Measurements from ENCODE around the gene SACM1L.

The SACM1L gene, protein sequence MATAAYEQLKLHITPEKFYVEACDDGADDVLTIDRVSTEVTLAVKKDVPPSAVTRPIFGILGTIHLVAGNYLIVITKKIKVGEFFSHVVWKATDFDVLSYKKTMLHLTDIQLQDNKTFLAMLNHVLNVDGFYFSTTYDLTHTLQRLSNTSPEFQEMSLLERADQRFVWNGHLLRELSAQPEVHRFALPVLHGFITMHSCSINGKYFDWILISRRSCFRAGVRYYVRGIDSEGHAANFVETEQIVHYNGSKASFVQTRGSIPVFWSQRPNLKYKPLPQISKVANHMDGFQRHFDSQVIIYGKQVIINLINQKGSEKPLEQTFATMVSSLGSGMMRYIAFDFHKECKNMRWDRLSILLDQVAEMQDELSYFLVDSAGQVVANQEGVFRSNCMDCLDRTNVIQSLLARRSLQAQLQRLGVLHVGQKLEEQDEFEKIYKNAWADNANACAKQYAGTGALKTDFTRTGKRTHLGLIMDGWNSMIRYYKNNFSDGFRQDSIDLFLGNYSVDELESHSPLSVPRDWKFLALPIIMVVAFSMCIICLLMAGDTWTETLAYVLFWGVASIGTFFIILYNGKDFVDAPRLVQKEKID

DNA sequence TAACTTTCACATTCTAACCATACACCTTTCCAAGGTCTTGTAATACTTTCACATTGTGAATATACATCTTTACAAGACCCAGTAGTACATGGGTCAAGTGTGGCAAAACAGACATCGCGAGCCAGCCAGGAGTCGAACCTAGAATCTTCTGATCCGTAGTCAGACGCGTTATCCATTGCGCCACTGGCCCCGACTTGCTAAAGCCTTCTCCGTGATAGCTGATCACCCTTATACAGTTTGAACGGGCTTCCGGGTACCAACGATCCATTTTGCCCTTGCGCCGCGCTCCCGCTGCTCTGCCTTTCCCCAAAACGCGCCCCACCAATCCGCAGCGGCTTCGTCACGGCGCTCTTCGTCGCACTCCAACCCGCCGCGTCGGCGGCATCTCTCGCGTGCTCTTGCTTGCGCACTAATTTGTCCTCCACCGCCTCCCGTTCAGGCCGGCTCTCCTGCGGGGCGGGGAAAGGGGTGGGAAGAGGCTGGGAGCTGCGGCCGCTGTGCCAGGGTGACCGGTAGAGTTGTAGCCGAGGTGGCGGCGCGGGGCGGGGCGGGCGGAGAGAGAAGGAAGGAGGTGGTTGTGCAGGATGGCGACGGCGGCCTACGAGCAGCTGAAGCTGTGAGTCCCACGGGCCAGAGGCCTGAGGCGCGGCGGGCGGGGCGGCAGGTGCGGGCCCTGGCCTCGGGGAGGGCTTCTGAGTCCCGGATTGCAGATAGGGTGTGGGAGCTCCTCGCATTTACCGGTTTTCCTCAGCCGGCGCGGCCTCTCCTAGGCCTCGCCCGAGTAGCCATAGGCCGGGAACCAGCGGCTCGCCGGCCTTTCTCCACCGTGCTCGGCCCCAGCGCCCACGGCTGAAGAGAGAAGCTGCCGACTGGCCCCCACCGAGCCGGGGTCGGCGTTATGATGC, at the start of gene SACM1L:
Gene SACM1L, plus strand, starts transcription at position 515 of the 905 bp plus-strand sequence. Its CDS starts 70 bp downstream, at position 585.
- DNase-seq, result peak; percentile 89 to 94 (median 90)

DNA sequence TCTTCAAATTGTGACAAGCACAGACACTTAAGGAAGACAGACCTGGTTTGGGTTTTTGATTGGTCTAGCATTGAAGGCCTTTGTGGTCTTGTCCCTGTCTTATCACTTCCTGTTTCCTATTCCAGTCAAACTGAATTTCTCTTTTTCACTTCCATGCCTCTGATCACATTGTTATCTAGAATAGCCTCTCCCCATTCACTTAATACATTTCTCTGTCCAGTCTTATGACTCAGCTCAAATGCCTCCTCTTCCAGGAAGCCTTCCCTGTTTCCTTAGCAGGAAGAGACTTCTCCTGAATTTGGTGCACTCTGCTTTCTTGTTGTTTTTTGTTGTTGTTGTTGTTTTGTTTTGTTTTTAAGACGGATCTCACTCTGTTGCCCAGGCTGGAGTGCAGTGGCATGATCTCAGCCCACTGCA, 49.1 kb upstream of the SACM1L start:
- no peak for DNase-seq

DNA sequence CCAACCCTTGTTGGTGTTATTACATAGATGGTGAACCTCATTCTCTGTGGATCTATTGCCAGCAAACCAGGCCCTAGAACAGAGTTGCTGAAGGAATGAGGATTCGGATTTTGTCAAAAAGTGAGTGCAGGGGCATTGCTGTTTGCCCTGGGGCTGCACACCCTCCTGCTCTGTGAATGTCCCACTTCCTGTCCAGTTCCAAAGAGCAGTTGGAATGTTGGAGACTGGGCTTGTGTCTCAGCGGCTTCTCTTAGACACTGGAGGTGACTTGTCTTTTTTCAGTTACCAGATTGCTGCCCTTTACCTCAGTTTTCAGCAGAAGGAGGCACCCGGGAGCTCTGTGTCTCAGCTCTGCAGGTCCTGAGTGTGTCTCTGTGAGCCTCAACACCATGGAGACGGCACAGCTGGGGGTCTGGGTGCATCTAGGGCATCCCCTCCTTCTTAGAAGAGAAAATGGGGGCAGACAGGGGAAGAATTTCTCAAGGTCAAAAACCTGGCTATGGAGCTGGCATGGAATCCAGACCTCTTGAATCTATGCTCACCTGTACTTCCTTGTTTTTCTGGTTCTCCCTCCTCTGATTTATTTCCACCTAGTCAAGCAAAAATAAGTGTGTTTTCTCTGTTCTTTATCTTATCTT, 48.4 kb upstream of the SACM1L start:
- DNase-seq, result no peak

DNA sequence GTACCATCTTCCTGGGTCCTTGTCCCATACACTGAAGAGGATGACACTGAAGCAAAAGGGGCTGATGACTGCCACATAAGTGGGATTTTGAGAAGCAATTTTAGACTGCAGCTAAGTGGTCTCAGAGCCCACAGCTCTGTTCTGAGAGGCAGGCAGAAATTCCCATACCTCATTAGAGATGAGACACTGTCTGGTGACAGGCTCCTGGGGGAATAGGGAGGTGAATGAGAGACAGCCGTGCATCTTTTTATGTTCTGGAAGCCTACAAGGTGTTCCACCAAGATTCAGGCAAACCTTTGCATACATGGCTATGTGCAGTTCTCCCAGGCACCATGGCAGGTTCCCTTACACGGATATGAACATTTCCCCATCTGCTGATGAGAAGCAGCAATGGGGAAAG, 47.4 kb upstream of the SACM1L start:
- no peak for DNase-seq

DNA sequence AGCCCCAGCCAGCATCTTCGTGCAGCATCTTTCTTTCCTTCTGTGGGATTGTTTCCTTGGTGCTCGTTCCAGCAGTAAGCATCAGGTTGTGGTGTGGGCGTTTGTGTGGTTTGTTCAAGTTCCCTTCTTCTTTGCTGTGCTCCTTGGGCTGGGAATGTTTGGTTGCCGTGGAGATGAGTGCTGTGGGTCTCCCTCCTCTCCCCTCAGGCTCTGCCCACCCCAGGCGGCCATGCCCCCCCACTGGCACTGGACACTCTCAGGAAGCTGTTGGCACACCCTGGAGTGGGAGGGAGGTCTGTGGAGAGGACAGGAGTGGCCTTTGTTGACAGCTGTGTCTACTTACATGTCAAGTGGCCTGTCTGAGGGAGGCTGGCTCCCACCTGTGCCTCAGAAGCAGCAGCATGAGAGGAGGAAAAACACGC, 46.5 kb upstream of the SACM1L start:
- no peak for DNase-seq

DNA sequence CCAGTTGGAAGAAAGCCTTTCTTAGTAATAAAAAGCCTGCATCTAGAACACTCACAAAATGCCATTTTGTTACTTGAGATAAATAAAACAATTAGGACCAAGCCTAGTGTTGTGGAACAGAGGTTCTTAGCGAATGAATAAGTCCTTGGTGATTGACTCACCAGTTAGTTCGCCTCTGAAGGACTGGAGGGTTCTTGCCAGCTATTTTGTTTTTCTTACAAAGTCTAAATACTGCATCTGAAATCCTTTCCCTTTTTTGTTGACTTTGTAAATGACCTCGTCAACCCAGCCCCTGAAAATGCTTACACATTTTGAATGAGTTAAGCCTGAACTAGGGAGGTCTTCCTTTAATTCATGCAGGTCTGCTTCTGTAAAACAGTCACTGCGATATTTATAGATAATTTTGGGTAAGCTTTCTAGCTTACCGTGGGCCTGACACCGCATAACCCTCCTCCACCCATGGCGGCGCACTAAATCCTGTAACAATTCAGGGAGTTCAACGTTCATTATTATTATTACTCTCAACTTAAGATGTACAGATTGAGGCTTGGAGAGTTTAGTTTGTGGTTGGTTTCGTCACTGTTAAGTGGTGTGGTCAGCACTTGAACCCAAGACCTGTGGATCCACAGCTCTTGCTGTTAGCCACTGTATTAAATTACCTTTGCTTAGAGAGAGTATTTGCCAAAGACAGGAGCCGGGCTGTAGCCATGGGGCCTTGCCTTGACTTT, 45.0 kb upstream of the SACM1L start:
- no peak for DNase-seq

DNA sequence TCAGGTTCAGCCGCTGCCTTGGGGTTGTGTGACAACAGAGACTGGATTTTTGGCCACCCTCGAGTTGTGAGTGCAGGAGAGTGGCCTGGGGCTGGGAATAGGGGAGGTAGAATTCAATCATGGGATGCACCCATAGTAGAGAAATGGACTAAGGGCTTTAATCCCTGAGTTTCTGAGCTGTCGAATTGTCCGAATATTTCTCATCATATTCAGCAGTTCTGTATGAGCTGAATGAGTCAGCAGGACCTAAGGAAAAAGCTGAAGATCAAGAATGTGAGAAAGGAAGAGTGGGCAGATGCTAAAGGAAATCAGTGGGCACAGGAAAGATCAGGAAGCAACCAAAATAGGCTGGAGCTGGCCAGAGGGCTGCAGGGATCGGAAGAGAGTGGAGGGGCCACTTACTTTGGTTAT, 44.4 kb upstream of the SACM1L start:
- no peak for DNase-seq

DNA sequence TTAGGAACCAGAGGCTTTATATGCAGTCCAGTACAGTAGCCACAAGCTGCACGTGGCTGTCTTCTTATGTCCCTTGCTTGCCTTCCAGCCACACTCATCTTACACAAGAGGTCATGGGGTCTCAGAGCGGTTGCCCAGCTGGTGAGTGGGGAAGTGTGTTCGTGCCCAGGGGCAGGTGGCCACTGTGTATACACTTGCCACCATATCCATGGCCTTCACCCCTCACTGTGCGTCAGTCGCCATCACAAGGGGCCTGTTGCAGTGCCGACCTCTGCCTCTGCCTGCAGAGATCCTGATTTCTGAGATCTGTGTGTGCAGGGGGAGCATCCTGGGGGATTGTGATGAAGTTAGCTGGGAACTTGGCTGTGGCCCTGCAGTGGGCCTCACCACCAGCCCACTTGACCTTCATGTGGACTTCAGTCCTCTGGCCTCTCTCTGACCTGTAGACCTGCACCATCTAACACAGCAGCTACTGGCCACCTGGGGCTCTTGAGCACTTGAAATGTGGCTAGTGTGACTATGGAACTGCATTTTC, 43.1 kb upstream of the SACM1L start:
- DNase-seq, result no peak

DNA sequence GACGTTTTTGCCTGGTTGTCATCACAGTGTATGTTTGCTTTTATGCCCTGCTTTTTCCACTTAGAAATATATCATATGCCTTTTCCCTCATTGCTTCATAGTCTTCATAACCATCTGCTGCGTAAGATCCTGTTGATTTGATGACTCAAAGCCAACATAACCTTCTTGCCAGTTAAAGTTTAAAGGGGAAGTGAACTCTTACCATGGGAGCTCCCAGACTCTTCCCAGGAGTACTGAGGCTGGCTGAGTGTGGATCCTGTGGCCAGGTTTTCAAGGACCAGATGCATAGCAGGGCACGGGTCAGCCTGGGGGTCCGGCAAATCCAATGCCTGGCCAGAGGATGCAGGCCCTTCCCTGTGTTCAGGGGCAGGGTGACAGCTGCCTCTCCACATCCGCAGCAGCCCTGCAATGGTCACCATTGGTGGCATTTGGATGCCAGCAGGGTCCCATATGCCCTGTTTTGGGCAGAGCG, 42.0 kb upstream of the SACM1L start:
- no peak for DNase-seq

DNA sequence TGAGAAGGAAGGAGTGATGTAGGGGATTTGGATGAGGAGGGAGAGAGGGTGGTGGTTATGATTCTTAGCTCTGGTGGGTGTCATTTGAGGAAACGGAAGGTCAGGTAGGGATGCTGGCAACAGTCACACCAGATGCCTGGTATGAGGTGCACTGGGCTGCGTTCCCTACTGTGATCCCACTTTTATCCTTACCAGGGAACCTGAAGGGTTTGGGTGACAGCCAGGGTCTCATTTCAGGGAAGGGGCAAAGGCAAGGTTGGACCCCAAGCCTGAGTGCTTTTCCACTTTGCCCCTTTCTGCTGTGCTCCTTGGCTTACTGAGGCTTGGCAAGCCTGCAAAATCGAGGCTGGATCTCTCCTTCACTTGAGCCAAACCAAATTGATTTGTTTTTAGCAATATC, 36.0 kb upstream of the SACM1L start:
- no peak for DNase-seq

DNA sequence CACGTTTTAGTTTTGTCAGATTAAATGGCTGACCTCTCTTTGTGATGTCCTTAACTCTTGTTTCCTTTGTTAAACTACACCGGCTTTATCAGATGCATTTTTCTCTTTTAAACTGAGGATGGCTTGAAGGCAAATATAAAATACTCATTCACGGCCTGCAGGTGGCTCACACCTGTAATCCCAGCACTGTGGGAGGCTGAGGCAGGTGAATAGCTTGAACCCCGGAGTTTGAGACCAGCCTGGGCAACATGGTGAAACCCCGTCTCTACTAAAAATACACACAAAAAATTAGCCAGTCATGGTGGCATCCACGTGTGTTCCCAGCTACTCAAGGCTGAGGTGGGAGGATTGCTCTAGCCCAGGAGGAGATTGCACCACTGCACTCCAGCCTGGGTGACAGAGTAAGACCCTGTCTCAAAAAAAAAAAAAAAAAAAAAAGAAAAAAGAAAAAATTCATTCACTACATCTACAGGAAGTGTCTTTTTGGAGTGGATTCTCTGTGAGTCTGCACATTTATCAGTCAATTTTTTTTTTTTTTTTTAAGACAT, 34.7 kb upstream of the SACM1L start:
- DNase-seq, result no peak

DNA sequence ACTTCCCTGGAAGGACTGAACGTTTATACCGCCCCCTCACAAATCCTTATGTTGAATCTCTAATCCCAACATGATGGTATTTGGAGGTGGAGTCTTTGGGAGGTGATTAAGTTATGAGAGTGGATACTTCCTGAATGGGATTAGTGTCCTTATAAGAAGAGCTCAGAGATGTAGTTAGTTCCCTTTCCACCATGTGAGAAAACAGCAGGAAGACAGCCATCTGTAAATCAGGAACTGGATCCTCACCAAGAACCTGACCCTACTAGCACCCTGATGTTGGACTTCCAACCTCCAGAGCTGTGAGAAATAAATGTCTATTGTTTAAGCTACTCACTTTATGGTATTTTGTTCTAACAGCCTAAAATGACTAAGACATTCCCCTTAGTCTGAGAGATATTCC, 33.3 kb upstream of the SACM1L start:
- DNase-seq, result no peak

DNA sequence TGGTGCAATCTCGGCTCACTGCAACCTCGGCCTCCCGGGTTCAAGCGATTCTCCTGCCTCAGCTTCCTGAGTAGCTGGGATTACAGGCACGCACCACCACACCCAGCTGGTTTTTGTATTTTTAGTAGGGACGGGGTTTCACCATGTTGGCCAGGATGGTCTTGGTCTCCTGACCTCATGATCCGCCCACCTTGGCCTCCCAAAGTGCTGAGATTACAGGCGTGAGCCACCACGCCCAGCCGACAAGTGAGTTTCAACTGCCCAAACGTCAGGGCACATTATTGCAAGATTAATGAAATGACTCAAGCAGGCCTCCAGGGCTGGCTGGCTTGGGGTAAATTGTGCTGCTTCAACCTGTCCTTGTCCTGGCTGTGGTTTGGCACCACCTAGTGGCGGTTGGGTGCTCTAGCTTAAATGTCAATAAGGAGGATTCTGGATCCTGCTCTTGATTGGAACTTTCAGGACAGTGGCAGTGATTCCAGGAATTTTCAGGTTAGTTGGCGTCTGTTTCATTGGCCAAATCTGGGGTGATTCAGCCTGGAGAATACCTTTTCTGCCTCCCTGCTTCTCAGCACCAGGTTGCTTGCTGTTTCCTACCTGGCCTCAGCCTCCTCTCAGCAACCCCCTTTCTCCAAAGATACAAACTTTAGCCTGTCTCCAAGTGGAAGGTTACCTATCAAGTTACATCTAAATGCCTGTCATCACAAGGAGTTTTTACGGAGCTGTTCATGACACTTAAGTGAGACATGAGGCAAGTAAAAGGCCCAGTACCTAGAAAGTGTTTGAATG, 32.4 kb upstream of the SACM1L start:
- DNase-seq, result peak; percentile 43 to 76 (median 70)

DNA sequence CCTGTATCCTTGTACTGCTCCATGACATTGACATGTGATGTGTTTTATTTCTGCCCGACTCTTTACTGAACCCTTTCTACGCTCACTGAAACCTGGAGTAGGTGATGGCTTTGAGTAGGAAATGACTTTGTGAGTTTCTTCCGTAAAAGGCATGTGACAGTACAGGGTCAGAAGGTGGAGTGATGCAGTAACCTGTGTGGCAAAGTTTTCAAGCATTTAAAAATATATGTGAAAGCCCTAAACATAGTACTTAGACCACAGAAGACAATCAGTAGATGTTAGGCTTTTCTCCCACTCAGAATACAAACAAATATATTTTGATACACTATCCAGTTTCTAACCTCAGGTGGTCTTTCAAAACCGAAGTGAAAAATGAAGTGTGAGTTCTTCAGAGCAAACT, 31.3 kb upstream of the SACM1L start:
- DNase-seq, result no peak

DNA sequence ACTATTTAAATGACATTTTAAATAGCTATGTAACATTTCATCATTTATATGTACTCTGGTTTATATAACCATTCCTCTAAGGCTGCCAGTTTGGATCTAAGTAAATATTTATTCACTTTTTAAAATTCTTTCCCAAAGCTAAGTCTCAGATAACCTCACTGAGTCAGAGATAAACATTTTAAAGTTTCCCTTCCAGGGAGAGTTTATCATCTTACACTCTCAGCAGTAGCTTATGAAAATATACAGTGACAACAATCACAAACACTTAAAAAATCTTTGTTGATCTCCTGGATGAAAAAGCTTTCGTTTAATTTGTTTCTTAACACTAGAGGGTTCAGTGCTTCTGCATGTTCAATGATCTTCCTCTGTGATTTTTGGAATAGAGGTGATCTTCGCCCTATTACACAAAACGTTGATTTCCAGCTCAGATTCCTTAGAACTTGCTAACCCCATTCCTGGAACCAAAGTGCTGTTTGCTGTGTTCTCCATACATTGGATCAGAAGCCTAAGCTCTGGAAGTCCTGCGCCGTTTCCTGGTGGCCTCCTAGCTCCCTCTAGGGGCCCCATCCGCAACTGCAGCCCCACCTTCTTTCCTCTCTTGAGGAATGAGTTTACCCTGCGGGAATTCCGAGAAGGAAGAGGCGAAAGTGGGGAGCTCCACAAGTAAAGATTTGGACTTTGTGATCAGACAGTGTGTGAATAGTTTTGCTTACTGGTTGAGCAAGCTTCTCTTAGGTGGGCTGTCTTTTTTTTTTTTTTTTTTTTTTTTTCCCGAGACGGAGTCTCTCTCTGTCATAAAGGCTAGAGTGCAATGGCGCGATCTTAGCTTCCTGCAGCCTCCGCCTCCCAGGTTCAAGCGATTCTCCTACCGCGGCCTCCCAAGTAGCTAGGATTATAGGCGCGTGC, 29.3 kb upstream of the SACM1L start:
- peak in 3 of 4 experiments; percentile 4 to 13 (median 8) for DNase-seq

DNA sequence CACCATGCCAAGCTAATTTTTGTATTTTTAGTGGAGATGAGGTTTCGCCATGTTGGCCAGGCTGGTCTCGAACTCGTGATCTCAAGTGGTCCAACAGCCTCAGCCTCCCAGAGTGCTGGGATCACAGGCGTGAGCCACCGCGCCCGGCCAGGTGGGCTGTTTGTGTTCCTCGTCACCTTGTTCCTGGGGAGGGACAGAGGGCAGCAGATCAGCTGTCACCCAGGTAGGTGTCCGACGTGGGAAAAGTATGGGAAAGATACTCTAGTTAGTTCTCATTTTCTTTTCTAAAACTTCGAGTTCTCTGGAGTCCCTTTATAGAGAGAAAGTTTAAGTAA, 28.7 kb upstream of the SACM1L start:
- no peak for DNase-seq

DNA sequence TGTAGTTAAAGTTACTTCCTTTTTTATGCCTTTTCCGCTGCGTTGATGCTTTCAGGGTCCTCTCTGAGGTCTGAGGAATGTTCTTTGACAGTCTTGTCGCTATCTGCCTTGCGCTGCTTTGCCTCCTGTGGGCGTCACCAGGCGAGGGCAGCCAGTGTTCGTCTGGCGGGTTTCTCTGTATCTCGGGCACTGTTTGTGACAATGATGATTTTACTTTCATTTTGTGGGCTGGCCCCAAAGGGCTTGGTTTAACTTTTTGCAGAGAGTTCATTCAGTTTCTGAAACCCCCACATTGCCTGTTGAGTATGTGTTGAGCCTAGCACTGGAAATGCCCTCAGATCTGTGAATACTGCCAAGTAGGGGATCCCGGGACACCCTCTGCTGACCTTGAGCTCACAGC, 24.6 kb upstream of the SACM1L start:
- peak; percentile 10 to 55 (median 38) for DNase-seq

DNA sequence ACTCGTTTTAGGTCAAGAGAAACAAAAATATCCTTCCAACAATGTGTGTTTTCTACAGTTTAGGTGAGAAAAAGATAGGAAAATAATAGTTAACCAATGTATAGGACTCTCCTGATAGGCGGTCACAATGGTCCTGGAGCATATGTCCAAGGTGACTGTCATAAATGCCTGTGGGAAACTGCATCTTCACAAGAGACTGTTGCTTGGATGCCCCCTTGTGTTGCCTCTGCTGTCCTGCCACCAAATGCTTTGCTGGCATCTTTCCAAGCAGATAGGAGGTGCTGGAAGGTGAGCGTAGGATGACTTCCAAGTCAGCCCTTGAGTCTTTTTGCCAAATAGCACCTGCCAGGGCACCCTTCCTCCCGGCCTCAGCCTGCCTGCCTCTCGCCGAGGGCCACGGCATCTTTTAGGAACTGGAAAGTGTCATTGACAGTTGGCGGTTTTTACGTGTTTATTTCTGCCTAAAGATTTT, 24.1 kb upstream of the SACM1L start:
- DNase-seq, result peak in 2 of 4 experiments; percentile 17 to 24

DNA sequence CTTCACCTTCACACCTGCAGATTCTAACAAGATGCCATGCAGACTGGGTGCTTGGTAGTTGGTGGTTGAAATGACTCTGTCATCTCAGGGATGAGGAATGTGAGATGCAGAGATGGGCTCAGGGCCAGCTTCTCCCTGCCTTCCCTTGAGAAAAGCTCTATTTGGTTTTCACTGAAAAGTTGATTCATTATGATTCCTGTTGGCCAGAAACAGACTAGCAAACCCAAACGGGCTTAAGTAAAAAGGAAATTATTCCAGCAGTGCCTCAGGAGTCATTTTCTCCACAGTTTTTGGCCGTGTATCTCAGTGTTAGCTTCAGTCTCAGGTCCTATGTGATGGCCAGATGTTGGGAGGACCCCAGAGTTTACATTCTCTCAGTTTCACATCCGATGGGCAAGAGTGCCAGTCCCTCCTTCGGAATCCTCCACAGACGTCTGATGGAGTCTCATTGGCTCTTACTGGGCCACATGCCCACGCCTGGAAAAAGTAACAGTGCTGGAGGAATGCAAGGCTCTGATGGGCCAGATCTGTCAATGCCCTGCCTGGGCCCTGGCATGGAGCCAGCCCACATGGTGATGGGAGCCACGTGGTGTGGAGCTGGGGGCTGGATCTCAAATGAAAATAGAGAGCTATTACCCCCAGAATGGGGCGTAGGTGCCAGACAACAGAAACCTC, 22.3 kb upstream of the SACM1L start:
- no peak for DNase-seq
